CD4-positive, alpha-beta T cell treated with Interleukin-4 for 1 hour (primary cell): Measurements from ENCODE around the gene FES.
A peak's percentile ranks its signal among the peaks of the same experiment; 100 is the strongest.
"Not testable (repeated sequence)": the region's sequence is repeated elsewhere in the genome, so short reads cannot be mapped to it uniquely, and the experiment has no call there.

ENCODE experiments used
- DNase-seq, 2 donors: peaks; one replicate each; pipeline ENCODE4 v3.0.0-alpha.2; 2020 to 2022

The FES gene

DNA sequence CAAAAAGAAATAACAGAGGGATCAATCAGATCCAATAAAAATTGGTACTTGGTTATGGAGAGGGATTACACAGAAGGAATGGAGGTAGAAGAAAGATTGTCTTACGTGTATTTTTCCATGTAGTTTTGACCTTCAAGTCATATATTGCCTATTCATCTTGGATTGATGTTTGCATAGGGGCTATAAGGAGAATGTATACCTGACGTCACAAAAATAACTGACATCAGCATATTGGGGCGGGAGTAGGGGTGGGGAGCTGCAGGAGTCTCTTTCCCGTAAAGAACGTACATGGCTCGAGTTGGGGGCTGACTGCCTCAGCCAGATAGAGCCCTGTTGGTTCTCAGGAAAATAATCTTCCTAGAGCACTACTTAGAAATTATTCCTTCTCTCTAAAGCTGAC lies 21.8 kb upstream of the FES start:
- no peak for DNase-seq

DNA sequence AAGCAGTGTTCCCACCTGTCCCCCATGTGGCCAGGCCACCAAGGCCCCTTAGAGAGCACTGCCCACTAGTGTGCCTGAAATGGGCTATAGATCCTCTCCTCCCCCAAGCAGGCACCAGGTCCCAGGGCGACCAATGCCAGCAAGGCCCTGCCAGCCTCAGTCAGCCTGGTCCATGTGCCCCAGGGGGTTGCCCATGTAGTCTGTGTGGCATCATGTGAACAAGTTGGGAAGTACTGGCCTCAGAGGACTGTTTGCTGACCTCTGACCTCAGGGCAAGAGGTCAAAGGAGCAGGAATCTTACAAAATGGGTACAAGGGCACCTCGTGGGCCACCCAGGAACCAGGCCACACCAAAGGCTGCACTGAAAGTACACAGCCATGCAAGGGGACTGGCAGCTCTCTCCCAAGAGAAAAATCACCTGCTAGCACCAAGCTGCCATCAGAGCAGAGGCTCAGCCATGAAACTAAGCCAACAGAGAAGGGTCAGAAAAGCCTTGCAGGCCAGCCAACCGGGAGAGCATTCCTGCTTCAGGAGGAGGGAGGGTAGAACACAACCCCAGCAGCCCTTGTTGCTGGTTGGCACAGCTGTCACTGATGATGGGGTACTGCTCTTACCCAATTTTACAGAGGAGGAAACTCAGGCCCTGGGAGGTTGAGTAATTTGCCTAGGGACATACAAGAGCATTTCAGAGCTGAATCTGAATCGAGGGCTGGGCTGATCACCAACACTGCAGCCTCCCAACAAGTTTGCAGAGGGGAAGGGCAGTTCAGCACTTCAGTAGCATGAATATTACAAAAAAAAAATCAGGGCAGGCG lies 21.1 kb upstream of the FES start:
- peak in 1 of 2 donors; percentile 54 for DNase-seq

DNA sequence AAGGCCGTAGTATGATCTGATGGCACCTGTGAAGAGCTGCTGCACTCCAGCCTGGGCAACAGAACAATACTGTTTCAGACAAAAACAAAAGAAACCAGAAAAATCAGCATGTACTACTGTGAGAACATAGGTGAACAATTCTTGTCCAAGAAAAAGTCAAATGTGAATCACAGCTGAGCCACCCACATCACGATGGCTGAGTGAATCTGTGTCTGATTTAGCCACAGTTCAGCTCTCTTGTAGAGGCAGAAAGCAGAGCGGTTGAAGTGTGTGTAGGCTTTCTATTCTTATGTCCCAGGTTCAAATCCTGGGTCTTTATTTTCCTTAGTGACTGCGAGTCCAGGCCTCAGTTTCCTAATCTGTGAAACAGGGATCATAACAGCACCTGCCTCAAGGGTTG lies 20.3 kb upstream of the FES start:
- DNase-seq = no peak

DNA sequence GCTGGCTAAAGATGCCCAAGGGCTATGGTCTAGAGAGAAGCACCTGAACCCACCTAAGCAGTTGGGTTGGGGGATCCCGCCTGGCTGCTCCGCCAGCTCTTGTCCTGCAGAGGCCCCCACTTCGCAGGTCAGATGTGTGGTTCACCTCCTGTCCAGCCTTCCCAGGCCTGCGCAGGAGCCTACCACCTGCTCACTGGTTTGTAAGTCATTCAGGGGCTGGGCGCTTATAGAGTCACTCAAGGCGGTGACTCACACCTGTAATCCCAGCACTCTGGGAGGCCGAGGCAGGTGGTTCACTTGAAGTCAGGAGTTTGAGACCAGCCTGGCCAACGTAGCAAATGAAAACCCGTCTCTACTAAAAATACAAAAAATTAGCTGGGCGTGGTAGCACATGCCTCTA lies 19.8 kb upstream of the FES start:
- no peak for DNase-seq

DNA sequence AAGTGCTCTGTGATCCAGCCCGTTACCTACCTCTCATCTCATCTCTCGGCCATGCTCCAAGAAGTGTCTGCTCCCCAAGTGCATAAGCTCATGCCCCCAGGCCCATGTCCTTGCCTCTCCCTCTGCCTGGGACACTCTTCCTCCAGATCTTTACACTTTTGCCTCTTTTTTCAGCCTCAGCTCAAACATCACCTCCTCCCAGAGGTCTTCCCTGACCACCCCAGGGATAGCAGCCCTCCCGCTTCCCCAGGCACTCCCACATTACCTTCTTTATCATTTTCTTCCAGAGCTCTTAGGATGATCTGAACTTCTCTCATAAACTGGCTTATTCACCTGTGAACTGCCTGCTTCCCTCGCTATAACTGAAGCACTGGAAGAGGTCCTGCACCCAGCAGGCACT lies 18.6 kb upstream of the FES start:
- DNase-seq = no peak

DNA sequence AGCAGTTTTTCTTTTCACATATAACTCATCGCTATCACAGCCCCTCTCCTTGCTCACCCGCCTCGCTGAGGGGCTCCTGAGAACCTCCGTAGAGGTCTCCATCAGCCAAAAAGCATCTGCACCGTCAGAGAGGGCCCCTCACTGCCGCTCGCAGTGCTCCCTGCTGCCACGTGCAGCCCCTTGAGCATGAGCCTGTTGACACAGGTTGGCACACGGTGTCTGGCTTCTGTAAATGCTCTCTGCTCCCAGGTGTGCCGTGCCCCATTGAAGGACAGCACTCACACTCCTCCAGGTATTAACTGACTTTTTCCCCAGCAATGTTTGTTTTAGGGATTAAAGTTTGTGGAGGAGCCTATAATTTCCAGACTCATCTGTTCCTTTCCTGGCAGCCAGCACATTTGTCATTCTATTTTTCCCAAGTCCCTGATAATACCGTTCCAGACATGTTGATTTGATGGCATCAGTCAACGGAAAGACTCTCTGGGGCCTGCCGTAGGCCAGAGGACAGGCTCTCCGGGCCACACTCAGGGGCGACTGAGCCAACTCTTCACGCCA lies 18.1 kb upstream of the FES start:
- no peak for DNase-seq

DNA sequence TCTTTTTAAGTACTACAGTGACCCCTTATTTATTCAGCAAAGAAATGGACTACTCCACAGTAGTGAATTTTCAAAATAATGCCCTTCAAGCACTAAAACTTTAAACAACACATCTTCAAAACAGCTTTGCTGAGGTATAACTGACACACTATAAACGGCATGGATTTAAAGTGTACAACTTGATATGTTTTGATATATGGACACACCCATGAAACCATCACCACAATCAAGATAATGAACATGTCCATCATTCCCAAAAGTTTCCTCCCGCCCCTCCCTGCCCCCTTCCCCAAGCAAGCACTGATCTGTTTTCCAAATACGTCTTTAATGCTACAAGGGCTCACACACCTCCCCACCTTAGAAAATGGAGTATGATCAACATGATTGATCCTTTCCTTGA lies 17.5 kb upstream of the FES start:
- DNase-seq = no peak

DNA sequence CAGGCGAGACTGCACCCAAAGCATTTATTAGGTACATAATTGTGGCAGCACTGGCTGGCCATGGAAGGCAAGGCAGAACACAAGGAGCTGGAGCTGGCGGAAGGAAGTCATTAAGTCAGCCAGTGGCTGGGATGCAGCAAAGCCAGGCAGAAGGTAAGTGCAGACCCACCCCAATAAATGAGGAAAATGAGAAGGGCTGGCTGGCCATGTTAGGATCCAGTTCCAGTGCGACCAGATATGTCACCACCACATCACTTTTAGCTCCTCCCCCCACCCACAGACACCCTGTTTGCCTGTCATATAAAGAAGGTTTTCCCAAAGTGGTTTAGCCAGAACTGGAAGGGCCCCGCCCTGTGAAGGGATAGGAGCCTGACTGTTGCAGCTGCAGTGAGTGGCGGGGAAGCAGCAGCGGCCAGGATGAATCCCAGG lies 16.0 kb upstream of the FES start, which contains the start of gene FURIN:
Gene FURIN (plus strand): TSS at position 328 of the 429 bp plus-strand sequence. CDS start 7,153 bp downstream, outside the sequence.
- DNase-seq = no peak

DNA sequence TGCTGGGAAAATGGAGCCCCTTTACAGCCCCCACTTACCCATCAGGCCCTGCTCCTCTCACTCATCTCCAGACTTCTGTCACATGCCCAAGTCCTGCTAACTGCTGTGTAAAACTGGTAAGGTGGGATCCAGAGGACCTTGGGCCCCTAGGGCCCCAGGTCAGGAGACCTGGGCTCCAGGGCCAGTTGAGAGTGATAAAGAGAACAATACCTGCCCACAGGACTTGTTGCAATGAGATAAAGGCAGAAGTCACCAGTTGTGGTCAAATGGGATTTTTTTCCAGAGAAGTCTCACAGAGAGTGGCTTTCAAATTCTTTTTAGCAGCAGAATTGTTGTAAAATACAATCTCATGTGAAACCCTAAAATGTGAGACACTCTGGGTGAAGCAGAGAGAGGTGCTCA lies 15.2 kb upstream of the FES start:
- DNase-seq = no peak

DNA sequence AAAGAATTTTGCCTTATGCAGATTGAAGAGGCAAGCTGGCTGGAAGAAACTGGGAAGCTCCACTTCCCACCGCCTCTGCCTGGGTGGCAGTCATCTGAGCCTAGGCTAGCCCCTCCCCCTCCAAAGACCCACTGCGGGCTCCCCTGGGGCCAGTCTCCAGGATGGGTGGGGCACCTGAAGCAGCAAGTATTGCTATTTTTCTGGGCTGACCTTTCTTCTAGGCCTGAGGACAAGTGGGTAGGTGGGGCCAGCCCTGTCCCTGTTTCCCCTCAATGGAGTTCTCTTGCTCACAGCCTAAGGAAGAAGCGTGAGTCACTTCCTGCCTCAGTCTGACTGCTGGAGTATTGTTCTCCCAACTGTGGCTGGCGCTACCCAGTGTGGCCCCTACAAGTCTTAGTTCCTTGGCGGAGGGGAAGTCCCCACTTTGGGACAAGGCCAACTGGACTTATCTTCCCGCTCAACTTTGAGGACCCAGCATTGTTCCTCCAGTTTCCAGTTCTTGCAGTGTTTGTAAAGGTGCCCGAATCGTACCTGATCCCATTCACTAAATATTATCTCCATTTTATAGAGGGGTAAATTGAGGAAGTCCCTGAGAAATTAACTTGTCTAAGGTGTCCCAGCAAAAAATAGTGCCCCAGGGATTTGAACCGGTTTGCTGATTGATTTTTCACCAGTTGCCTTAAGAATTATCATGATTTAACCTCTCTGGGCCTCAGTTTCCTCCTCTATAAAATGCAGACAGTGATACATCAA lies 14.5 kb upstream of the FES start:
- peak in 1 of 2 donors; percentile 73 for DNase-seq

DNA sequence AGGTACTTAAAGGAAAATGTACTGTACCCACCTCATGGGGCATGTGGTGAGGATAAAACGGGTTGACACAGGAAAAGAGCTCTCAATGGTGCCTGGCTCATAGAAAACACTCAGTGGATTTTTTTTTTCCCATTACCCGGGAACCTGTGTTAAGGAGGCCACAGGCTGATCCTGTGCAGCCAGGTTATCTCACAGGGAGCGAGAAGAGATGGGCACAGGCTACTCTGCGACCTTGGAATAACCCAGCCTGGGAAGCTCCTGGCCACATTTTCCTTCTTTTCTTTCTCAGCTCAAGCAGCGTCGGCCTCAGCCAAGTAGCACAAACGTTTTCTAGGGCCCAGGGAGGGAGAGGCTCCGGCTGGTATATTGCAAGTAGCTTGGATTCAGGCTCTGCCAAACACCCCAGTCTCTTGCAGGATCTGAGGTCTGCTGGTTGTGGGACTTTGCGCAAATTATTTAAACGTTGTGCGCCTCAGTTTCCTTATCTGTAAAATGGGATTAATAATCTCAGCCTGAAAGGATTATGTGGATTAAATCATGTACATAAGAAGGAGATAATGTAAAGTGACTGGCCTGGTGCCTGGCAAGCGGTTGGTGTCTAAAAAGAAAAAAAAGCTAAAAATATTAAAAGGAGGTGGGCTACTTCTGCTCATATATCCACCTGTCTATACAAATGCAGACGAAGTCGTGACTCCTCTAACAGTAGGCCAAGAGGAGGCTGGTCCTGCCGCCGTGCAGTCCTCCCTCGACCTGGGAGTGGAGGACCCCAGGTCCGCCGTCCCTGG lies 13.8 kb upstream of the FES start:
- no peak for DNase-seq

DNA sequence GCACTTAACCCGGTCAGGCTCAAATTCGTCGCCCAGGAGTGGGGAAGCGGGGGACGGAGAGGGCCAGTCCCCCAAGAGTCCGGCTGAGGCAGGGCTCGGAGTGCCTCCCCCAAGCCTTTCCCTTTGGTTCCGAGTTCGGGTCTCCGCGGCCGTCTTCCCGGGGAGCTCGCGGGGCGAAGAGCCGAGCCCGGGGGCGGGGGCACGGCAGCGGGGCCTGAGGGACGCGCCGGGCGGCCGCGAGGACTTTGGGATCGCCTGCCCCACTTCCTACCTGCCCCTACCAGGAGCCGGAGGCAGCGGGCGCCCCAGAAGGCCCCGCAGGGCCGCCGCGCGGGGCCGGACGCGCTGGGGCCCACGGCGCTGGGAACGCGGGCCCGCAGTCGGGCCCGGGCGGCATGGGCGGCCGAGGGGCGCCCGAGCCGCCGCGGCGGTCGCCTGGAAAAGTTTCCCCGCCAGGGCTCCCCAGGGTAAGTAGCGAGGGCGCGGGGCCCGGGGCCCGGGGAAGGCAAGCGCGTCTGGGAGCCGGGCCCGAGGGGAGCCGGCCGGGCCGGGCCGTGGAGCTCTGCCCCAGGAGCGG lies 13.1 kb upstream of the FES start:
- no peak for DNase-seq

DNA sequence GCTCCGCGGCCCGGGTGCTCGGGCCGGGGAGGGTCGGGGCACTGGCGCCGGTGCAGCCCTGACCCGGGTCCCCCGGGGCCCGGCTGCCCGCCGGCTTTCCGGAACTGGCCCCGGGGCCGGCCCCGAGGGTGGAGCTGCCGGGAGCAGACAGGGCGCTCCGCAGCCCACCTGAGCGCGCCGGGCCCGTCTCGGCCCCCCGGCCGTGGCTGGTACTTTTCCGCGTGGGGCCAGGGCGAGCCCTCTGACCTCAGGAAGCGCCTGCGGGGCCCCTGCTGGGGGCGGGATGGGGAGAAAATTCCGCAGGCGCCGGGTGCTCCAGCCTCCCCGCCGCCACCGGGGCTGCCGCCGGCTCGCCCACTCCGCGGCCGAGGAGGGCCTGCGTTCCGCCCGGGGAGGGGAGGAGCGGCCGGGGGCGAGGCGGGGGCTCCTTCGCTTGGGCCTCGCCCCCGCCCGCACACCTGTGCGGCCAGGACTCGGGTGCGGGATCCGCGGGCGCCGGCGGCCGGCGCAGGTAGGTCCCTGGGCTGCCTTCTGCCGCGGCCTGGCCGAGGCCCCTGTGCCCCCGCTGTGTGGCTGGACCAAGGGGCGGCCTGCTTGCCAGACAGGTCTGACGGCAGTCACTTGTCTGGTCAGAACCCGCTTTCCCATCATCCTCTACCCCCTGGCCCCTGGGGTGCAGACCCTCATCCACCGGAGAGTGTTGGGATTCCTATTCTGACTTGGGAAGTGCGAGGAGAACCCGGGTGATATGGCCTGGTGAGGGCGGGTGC lies 12.4 kb upstream of the FES start:
- no peak for DNase-seq

DNA sequence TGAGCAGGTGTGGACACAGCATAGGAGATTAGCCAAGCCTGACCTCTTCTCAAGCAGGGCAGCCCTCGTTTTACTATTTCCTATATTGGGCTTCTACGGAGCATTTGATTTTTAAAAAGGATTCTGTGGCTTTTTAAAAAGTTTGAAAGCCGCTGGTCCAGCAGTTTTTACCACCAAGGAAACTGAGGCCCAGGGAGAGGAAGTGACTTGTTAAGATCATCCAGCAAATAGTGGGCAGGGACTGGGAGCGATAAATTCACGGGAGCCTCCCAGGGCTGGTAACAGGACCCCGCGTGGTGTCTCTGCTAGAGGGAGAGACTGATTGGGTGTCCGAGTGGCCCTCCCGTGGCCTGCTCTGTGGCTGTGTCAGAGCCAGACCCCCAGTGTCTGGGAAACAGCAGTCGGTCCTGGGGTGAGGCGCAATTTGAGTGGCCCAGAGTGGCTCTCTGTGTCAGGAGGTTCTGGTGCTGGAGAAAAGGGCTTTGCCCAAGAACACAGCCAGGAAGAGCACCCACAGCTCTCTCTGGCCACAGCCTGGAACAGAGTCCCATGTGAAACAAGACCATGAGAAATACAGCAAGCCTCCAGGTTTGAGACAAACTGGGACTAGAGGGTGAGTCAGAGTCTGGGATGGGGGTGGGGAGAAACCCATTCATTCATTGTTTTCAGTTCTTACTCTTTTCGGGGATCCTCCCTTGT lies 11.7 kb upstream of the FES start:
- DNase-seq = no peak

DNA sequence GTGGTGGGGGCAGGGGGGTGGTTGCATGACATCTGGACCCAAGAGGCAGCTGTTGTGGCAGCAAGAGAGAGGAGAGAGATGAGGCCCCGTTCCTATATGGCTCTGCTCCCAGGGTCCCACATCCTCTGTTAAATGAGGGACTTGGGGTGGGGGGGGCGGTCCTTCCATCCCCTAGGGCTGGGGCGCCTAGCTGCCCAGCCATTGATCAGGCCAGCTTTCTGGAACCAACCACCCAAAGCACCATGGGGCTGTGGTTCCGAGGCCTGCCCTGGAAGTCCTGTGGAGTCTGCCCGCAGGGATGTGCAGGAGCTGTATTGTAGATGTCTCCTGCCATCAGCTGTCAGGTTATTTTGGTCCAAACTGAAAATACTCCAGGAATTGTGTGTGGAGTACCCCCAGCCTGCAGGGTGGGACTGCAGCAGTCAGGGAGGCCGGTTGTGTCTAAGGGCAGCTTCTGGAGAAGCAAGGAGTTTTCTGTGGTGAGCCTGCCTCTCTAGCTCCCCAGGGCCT lies 10.8 kb upstream of the FES start:
- DNase-seq = no peak

DNA sequence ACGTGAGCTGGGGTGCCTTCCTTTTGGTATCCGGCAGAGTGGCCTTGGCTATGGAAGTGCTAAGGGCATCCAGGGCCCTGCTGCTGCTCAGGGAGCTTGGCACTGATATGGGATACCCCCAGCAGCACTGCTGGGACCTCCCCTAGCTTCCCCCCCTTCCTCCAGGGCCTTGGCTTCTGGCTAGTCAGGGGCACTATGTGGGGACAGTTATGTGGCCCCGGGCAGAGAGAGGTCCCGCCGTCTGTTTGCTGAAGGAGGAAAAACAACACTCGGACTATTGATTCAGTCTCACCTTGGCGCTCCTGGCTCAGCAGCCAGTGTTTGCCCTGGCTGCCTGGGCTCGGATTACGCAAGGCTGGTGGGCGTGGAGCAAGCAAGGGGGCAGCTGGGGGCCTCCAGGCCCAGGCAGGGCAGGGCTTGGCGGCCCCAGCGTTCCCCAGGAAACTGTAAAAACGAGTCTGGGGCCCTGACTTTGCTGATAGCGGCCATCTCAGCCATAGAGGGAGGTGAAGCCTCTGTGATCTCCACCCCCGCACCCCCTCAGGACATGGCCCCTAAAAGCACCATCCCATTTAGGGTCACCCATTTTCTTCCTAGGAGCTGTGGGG lies 10.2 kb upstream of the FES start:
- no peak for DNase-seq

DNA sequence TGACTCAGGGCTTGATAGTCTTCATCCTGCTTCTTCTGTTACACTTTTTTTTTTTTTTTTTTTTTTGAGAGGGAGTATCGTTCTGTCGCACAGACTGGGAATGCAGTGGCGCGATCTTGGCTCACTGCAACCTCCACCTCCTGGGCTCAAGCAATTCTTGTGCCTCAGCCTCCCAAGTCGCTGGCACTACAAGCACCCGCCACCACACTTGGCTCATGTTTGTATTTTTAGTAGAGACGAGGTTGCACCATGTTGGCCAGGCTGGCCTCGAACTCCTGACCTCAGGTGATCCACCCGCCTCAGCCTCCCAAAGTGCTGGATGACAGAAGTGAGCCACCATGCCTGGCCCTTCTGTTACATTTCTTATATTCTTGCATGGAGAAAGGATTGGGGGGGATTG lies 9.3 kb upstream of the FES start:
- not testable (repeated sequence) for DNase-seq

DNA sequence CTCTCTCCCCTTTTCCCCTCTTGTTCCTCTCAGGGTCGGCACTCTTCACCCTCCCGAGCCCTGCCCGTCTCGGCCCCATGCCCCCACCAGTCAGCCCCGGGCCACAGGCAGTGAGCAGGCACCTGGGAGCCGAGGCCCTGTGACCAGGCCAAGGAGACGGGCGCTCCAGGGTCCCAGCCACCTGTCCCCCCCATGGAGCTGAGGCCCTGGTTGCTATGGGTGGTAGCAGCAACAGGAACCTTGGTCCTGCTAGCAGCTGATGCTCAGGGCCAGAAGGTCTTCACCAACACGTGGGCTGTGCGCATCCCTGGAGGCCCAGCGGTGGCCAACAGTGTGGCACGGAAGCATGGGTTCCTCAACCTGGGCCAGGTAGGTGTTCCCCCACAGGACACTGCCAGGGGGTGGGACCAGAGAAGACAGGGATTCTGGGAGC lies 8.7 kb upstream of the FES start:
- no peak for DNase-seq

DNA sequence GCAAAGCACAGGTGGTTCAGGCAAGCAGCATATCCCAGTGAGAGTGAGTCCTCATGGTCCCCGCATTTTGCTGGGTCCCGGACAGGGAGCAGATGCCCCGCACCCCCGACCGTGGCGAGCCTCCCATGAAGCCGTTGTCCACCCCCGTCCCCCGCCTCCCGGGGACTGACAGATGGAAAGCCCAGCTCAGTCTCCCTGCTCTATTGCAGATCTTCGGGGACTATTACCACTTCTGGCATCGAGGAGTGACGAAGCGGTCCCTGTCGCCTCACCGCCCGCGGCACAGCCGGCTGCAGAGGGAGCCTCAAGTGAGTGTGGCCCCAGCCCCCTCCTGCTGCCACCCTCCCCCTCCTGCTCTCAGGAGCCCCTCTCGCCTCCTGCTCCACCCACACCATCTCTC lies 8.3 kb upstream of the FES start:
- no peak for DNase-seq

DNA sequence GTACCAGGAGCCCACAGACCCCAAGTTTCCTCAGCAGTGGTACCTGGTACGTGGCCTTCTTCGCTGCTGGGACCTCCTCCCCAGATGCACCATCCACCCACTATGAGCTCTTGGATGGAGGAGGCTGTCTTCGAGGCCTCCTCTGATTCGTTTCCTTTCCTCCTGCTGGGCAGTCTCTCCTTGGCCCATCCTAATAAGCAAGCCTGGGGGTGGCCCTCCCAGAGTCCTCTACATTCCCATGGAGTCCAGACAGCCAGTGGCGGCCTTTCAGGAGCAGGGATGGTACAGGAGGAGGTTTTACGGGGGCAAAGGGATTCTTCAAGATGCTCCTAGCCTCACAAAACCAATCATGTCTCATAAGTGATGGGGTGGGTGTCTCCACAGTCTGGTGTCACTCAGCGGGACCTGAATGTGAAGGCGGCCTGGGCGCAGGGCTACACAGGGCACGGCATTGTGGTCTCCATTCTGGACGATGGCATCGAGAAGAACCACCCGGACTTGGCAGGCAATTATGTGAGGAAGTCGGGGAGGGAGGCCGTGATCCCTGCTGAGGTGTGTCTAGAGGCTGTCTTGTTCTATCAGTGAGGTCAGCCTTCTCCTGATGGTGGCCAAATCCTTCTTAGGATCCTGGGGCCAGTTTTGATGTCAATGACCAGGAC lies 7.7 kb upstream of the FES start:
- DNase-seq = no peak
